Keratinocyte (primary cell): ENCODE measurements around the gene EXD3.

ENCODE experiments used
- CTCF ChIP-seq, 3 experiments: IDR thresholded peaks in 1 of 3; conservative IDR thresholded peaks in 1 of 3; optimal IDR thresholded peaks in 1 of 3; 2 replicates in 2 of 3; 3 replicates in 1 of 3; pipeline versions ENCODE3 to v1.5.1; 2011; ENCODE audit warnings: low read length in 3 of 3, mild to moderate bottlenecking in 3 of 3, moderate library complexity in 2 of 3, control low read depth in 1 of 3, inconsistent platforms in 1 of 3; ENCODE audit not compliant: insufficient read depth in 2 of 3; ENCODE audit errors: extremely low read depth in 1 of 3
- EZH2 ChIP-seq: IDR thresholded peaks from one replicate; pipeline ENCODE4 v1.6.1; 2012; ENCODE audit warnings: inconsistent platforms, mild to moderate bottlenecking, low read length, moderate library complexity

- TF ChIP-seq CTCF (optimal IDR thresholded peaks at IDR 0.05 in 1 of 3, IDR thresholded peaks at IDR 0.05 in 1 of 3, conservative IDR thresholded peaks at IDR 0.05 in 1 of 3; ENCODE audit: extremely low read depth in 1 of 3, insufficient read depth in 2 of 3, low read length in 3 of 3) (no peak), EZH2 (no peak)
Observed at GRCh38 chr9:137365552-137366444, 57.2 kb downstream of the EXD3 start.
